Islet of Langerhans (tissue), 1 donor: ENCODE data around the gene DHRSX.
"Not testable (repeated sequence)": the region's sequence is repeated elsewhere in the genome, so short reads cannot be mapped to it uniquely, and the experiment has no call there.

Source experiments
- FAIRE-seq: peaks from one replicate; lab custom pipeline; 2011; peaks lifted over from hg19 to GRCh38; lab: Jason Lieb, UNC

The DHRSX gene

DNA sequence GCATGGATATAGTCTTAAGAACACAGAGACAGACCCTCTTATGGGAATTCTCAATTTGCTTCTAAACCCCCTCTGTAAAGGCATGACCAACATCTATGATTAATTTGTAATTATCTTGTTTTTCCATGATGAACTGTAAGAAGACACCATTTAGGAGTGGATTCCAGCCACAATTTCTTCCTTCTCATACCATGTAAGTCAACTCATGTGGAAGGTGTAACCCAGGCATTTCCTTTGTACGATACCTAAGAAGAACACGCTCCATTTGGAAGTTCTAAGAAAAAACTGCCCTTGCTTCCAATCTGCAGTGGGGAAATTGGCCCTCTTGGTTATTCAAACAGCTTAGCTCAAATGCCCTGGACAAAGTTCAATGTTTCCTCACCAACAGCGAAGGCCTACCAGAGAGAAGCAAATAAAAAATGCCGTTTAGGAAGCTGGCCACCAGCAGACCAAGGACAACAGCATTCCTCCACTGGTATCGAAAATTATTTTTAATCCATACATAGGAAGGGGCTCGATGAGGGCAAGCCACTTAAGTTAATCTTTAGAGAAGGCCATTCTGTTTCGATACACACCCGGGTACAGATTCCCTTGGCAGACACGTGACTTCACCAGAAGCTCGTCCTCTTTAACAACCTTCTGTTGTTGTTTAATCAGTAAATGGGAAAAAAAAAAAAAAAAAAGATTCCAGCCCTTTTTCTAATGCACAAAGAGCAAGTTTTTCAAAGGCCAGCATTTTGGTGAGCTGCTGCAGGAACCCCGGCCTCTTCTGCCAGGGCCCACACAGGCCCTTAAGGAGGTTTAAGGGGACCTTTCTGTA, 2.6 kb downstream of the DHRSX start:
- FAIRE-seq, result peak; percentile 45

DNA sequence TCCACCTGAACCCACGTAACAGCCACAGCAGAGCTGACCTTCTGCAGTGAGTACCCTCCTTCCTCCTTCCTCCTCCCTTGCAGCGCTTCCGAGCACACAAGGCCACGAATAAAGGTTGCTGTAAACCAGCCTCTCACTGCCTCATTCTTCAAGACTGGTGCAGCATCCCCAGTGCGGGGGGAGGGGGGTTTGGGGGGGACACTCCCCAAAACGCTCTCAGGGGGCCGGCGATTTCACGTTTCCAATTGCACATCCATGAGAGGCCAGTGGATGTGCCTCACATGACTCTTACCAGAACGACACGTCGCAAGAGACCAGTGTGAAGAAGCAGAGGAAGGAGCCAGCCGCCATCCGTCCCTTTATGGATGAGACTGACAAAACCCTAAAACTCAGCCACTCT, 5.2 kb downstream of the DHRSX start:
- FAIRE-seq, result no peak

GRCh38 chrX:2492531-2493218, 8.1 kb downstream of the DHRSX start:
- FAIRE-seq, result no peak

- FAIRE-seq, result no peak
Measured at GRCh38 chrX:2490634-2491033, 10.1 kb downstream of the DHRSX start.

DNA sequence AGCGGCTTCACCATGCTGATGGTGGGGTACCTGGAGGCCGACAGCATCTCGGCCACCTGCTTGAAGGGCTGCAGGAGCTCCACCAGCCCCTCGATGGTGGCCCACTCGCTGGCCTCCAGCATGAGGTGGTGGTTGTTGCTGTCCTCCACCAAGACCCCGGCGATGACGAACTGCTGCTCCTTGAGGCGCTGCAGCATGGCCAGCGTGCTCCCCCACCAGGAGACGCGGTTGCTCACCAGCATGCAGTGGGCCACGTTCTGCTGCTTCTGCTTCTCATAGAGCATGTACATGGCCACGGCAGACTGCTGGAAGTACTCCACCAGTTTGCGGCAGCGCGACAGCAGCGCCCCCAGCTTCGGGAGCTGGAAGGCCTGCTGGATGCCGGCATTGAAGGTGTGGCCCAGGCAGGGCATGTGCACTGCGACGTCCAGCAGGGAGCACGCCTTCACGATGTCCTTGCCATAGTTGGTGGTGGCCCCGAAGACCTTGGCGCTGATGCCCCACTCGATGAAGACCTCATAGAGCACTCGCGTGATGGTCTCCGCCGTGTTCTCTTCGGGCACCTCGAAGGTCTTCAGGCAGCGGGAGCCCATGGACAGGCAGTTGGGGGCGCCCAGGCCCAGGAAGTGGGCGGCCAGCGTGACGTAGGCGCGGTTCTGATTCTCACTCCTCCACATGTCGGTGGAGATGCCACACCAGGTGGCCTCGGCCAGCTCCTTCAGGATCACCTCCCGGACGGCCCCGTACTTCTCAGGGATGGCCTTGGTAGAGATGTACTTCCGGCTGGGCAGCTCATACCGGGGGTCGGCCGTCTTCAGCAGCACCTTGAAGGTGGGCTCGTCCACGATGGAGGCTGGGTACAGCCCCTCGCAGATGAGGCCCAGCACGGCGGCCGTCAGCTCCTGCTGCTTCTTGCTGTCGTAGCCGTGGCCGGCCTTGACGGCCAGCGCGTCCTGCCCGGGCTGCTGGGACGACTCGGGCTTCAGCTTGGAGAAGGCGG, 11.0 kb downstream of the DHRSX start:
- no peak for FAIRE-seq

- FAIRE-seq, result no peak
Measured at GRCh38 chrX:2488621-2489285, 12.0 kb downstream of the DHRSX start.

GRCh38 chrX:2487366-2487765, 13.4 kb downstream of the DHRSX start:
- no peak for FAIRE-seq

DNA sequence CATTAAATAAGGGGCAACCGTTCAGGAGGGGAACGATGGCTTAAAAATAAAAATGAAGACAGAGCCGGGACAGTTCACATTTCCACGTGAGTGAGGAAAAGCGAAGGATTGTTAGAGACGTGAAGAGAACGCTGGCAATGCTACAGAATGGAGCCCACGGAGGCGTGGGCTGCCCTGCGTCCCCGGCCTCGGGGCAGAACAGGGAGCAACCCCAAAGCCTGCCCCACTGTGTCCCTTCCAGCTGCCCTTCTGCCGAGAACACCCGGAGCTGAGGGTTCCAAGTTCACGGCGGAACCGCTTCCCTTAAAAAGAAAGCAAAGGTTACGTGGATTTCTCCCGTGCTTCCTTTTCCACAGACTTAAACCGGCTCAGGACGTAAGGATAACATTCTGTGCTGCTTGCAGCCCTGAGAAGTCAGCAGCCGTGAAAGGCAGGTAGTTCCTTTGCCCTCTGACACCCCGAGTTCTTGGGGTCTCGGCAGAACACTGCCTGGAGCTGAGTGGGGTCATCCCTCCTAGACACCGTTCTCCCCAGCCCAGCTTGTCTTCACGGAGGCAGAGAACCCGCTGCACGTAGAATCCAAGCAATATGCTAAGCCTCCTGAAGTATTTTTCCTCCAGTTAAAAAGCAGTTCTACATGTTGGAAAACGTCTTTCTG, 14.2 kb downstream of the DHRSX start:
- no peak for FAIRE-seq

GRCh38 chrX:2485789-2486345, 14.9 kb downstream of the DHRSX start:
- no peak for FAIRE-seq

DNA sequence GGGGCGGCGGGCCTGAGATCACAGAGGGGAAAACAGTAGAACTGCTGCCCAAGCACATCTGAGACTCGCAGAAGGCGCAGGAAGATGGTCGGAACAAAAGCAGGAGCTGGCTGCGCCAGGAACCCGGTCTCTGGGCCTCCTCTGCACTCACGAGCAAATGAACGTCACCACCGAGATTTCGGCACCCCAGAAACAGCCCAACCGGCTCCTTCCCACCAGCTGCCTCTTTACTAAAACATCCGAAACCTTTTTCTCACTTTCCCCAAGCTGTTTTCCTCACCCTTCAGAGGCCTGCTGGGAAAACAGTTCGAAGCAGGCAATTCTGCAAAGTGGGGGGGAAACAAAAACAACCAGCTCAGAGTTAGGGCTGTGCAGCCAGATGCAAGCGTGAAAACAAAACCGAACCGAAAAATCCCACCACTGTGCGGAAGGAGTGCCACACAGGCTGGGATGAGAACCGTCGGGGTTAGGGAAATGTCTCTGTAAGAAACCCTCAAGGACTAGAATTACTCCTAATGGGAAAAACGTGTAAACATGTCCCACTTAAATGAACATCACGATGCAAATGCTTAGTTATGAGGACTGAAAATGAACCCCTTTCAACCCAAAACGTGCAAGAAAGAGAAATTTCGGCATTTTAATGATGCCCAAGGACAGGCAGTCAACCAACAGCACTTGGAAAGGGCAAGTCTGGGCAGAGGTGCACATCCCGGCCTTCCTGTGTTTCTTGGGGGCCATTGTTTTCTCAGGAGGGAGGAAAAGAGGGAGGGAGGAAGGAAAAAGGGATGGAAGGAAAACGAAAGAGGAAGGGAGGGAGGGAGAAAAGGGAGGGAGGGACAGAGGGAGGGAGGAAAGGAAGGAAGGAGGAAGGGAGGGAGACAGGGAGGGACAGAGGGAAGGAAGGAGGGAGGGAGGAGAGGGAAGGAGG, 15.8 kb downstream of the DHRSX start:
- FAIRE-seq, result no peak

GRCh38 chrX:2484256-2484655, 16.5 kb downstream of the DHRSX start:
- no peak for FAIRE-seq

DNA sequence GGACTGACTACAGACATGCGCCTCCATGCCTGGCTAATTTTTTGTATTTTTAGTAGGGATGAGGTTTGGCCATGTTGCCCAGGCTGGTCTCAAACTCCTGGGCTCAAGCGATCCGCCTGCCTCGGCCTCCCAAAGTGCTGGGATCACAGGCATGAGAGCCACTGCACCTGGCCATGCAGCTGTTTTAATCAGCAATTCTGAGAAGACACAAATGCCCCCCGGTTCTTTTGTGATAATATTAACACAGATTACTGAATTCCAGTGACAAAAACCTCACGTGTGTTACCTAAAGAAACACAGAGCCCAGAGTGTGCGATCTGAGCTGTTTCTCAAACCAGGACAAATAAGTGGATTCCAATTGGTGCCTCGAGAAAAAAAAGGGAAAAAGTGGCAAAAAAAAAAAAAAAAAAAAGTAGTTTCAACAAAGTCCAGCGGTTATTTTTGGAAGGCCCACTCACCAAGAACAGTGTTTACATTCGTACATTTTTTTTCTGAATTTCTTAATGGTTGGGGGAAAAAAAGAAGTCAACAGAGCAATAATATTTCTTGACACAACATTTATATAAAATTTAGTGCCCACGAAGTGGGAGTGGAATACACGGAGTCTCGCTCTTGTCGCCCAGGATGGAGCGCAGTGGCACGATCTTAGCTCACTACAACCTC, 17.2 kb downstream of the DHRSX start:
- FAIRE-seq, result no peak

- not testable (repeated sequence) for FAIRE-seq
Measured at GRCh38 chrX:2481597-2481996, 19.2 kb downstream of the DHRSX start.

DNA sequence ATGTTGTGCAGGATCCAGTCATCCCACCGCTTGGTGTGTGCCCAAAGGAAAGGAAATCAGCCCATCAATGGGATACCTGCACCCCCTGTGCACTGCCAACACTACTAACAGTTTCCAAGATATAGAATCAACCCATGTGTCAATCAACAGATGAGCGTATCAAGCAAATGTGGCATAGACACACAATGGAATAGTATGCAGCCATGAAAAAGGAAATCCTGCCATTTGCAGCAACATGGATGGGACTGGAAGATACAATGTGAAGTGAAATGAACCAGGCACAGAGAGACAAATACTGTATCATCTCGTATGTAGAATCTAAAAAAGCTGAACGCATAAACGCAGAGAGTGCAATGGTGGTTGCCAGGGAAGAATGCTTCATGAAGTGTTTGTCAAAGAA, 20.8 kb downstream of the DHRSX start:
- not testable (repeated sequence) for FAIRE-seq

GRCh38 chrX:2479420-2479780, 21.4 kb downstream of the DHRSX start:
- no peak for FAIRE-seq

DNA sequence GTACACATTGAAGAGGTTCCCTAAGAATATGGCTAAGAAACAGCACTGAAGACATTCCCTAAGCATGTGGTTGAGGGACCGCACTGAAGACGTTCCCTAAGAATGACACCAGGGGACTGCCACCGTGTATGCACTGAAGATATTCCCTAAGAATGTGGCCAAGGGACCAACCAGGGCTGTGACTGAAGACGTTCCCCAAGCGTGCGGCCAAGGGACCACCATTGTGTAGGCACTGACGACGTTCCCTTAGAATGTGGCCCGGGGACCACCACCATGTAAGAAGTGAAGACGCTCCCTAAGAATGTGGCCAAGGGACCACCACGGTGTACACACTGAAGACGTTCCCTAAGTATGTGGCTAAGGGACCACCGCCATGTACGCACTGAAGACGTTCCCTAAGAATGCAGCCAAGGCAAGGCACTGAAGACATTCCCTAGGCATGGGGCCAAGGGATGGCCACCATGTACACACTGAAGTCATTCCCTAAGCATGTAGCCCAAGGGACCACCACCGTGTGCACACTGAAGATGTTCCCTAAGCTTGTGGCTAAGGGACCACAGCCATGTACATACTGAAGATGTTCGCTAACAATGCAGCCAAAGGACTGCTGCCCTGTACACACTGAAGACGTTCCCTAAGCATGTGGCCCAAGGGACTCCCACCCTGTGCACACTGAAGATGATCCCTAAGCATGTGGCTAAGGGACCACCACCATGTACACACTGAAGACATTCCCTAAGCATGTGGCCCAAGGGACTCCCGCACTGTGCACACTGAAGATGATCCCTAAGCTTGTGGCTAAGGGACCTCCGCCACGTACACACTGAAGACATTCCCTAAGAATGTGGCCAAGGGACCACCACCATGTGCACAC, 22.0 kb downstream of the DHRSX start:
- FAIRE-seq, result no peak

DNA sequence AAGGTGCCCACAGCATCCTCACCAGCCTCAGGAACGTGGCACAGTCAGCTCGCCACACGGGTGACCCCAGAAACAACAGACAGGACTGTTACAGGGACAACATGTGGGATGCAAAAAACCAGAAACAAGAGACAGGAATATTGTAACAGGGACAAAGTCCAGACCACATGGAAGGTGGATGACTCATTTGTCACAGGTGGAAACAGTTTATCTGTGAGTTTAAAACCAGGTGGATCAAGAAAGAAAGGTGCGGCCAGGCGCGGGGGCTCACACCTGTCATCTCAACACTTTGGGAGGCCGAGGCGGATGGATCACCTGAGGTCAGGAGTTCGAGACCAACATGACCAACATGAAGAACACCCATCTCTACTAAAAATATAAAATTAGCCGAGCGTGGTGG, 23.5 kb downstream of the DHRSX start:
- peak; percentile 47 for FAIRE-seq

GRCh38 chrX:2474963-2475726, 25.6 kb downstream of the DHRSX start:
- no peak for FAIRE-seq
